Activated CD8-positive, alpha-beta T cell treated with anti-CD3 and anti-CD28 coated beads for 36 hours (primary cell): ENCODE measurements around the gene NFYC. TPM values are rescaled to one million over a fixed set of nuclear protein-coding genes. Genes with fewer than 3 reads are reported as not detected.

Experiments
- ATAC-seq: fragments of 200-7000 bp; cut with Tn5 transposase; one replicate; pipeline ENCODE4 v1.10.0; 2021; ENCODE audit warnings: mild to moderate bottlenecking, moderate library complexity
- CTCF ChIA-PET: fragments of 350-600 bp; sonication (Branson Sonifier 250); formaldehyde crosslinking; loops from one replicate; lab custom pipeline; 2021; ENCODE audit warnings: antibody characterized with exemption; lab: Charles Lee
- POLR2A ChIA-PET: fragments of 350-600 bp; sonication (Branson Sonifier 250); formaldehyde crosslinking; loops from one replicate; lab custom pipeline; 2021; ENCODE audit warnings: antibody characterized with exemption; lab: Charles Lee
- DNase-seq: peaks from one replicate; pipeline ENCODE4 v3.0.0-alpha.2; 2020
- H3K27ac Mint-ChIP-seq: one replicate; pipeline ENCODE4 v1.8.0; 2021; ENCODE audit warnings: mild to moderate bottlenecking, mixed read lengths
- H3K27me3 Mint-ChIP-seq: one replicate; pipeline ENCODE4 v1.8.0; 2021; ENCODE audit warnings: mixed read lengths
- H3K36me3 Mint-ChIP-seq: one replicate; pipeline ENCODE4 v1.8.0; 2021; ENCODE audit warnings: low read depth, mixed read lengths
- H3K4me1 Mint-ChIP-seq: one replicate; pipeline ENCODE4 v1.8.0; 2021; ENCODE audit warnings: low read depth, mixed read lengths
- H3K4me3 Mint-ChIP-seq: one replicate; pipeline ENCODE4 v1.8.0; 2021; ENCODE audit warnings: mild to moderate bottlenecking, moderate library complexity, mixed read lengths
- H3K9me3 Mint-ChIP-seq: one replicate; pipeline ENCODE4 v1.8.0; 2021; ENCODE audit warnings: mixed read lengths
- intact Hi-C: fragments of 100-400 bp; cut with micrococcal nuclease; formaldehyde crosslinking; loops from one replicate; pipeline ENCODE4 v1.10.0; 2022
- total RNA-seq, 2 experiments: library from RNA; stranded (reverse); gene quantifications; one replicate each; pipeline ENCODE4 v1.2.3, GENCODE V29; 2021
- TF ChIP-seq, protein P1 (sequence below): fragments of 200-600 bp; IDR thresholded peaks from one replicate; pipeline ENCODE4 v1.8.0; 2022; ENCODE audit warnings: antibody characterized with exemption, mild to moderate bottlenecking

Gene NFYC
- 10 to 100 TPM; 45.6 to 53.8 TPM for total RNA-seq

DNA sequence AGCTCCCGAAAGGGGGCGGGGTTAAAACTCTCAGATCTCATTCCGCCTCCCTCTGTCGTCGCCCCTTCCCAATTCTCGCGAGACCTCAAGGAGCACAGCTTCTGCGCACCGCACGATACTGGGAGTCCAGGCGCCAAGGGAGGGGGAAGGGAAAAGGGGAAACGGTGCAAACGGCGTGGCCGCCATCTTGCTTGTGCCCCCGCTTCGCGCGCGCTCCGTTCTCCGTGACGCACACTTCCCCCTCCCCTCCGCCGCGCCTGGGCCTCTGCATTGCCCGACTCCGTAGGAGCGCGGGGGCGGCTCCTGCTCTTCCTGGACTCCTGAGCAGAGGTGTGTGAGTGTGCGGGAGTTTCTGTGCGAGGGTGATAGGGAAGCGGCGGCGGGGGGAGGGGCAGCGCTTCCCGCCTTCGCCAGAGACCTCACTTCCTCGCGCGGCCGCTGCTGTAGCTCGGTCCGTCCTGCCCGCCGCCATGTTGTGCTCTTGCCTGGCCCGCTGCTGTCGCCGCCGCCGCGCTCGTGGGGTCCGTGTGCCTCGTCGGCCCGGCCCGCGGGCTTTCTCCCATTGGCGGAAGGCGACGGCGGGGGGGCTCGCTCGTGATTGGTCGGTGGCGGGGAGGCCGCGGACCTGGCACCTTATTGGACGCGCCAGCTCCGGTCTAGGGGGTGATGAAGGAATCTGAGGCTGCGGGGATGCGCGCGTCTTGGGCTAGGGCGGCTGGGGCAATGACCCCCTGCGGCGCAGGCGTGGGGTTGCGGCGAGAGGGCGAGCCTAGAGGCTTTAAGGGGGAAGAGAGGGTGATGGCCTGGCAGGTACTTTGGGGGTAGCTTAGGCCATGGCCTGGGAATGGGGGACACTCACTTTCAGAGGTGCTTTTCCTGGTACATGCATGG is at the start of gene NFYC:
Gene NFYC, plus strand, starts transcription at position 167 of the 891 bp plus-strand sequence. CDS start 47,140 bp downstream, outside the sequence.
- Mint-ChIP-seq H3K9me3 (no peaks in the 10 kb centered on the region), H3K4me1 (peaks cover 50% of the 10 kb centered on the region)
- POLR2A ChIA-PET = interaction anchor here (0.6 to 4.7 kb wide), 31 partner anchors 9 to 305 kb away, joined by 3 to 60 read pairs (median 4); partner anchors contain the start of gene RIMS3

GRCh38 chr1:40645118-40645680 is 46.3 kb upstream of the NFYC start:
- intact Hi-C loops = no loop called here
- Mint-ChIP-seq H3K27ac (no peak overlapping the region), H3K27me3 (peaks cover 3% of the 10 kb centered on the region), H3K4me3 (no peak overlapping the region), H3K9me3 (no peaks in the 10 kb centered on the region), H3K36me3 (no peaks in the 10 kb centered on the region), H3K4me1 (peaks cover 15% of the 10 kb centered on the region)
- TF ChIP-seq, protein P1, sequence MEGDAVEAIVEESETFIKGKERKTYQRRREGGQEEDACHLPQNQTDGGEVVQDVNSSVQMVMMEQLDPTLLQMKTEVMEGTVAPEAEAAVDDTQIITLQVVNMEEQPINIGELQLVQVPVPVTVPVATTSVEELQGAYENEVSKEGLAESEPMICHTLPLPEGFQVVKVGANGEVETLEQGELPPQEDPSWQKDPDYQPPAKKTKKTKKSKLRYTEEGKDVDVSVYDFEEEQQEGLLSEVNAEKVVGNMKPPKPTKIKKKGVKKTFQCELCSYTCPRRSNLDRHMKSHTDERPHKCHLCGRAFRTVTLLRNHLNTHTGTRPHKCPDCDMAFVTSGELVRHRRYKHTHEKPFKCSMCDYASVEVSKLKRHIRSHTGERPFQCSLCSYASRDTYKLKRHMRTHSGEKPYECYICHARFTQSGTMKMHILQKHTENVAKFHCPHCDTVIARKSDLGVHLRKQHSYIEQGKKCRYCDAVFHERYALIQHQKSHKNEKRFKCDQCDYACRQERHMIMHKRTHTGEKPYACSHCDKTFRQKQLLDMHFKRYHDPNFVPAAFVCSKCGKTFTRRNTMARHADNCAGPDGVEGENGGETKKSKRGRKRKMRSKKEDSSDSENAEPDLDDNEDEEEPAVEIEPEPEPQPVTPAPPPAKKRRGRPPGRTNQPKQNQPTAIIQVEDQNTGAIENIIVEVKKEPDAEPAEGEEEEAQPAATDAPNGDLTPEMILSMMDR = no peak
- DNase-seq = no peak
- CTCF ChIA-PET = interaction anchor here (1.2 to 2.6 kb wide), 3 partner anchors 14 to 307 kb away, joined by 4 to 9 read pairs (median 6); no protein-coding TSS in a partner anchor
- no peak for ATAC-seq
- POLR2A ChIA-PET = interaction anchor here (1.0 to 1.3 kb wide), 2 partner anchors 11 to 14 kb away, joined by 3 to 5 read pairs; no protein-coding TSS in a partner anchor

More for the DNA sequence above, at the start of gene NFYC:
- CTCF ChIA-PET = interaction anchor here (0.7 to 4.6 kb wide), 16 partner anchors 10 to 548 kb away, joined by 3 to 30 read pairs (median 5); no protein-coding TSS in a partner anchor
- Mint-ChIP-seq H3K27me3 (no peaks in the 10 kb centered on the region), H3K27ac (peak within 1 kb of the TSS; percentile 93), H3K4me3 (peak within 1 kb of the TSS; percentile 87), H3K36me3 (peaks cover 21% of the 10 kb centered on the region)
- TF ChIP-seq, protein P1 = no peak
- DNase-seq = peak; percentile 98
- intact Hi-C loops = no loop called here
- peak; percentile 86 for ATAC-seq

- Mint-ChIP-seq H3K4me3 (no peak overlapping the region), H3K27ac (no peak overlapping the region), H3K9me3 (no peaks in the 10 kb centered on the region), H3K36me3 (no peaks in the 10 kb centered on the region), H3K4me1 (peaks cover 7% of the 10 kb centered on the region), H3K27me3 (peaks cover 3% of the 10 kb centered on the region)
- intact Hi-C loops = no loop called here
- ChIA-PET POLR2A (interaction anchor here (0.5 to 0.7 kb wide), 2 partner anchors 23 to 195 kb away, joined by 3 read pairs; no protein-coding TSS in a partner anchor), CTCF (interaction anchor here (1.2 to 2.6 kb wide), 2 partner anchors 15 to 306 kb away, joined by 4 to 9 read pairs; no protein-coding TSS in a partner anchor)
- ATAC-seq = no peak
- TF ChIP-seq, protein P1 = no peak
- DNase-seq = no peak
Observed at GRCh38 chr1:40646315-40646714, 45.2 kb upstream of the NFYC start.

- intact Hi-C loops = no loop called here
- no peaks in the 10 kb centered on the region for H3K36me3 Mint-ChIP-seq
Observed at GRCh38 chr1:40648200-40648599, 43.3 kb upstream of the NFYC start.

More at GRCh38 chr1:40648200-40648599, 43.3 kb upstream of the NFYC start:
- Mint-ChIP-seq H3K4me1 (peaks cover 7% of the 10 kb centered on the region), H3K27ac (no peak overlapping the region), H3K4me3 (no peak overlapping the region), H3K27me3 (peaks cover 3% of the 10 kb centered on the region), H3K9me3 (no peaks in the 10 kb centered on the region)
- CTCF ChIA-PET = interaction anchor here (0.6 to 1.8 kb wide), 3 partner anchors 8 to 21 kb away, joined by 3 to 6 read pairs (median 3); no protein-coding TSS in a partner anchor
- no peak for DNase-seq
- TF ChIP-seq, protein P1 = no peak
- ATAC-seq = no peak
- POLR2A ChIA-PET = interaction anchor here (0.7 kb wide), 1 partner anchor 9 kb away, joined by 3 read pairs; no protein-coding TSS in a partner anchor
